Fibroblast of lung (primary cell): ENCODE results near the gene PDE2A.

Experiments used
- CTCF ChIP-seq, 2 donors: IDR thresholded peaks in 1 of 2; conservative IDR thresholded peaks in 1 of 2; 1 replicate in 1 of 2; 2 replicates in 1 of 2; pipeline ENCODE4 v1.5.1; 2011 to 2012; ENCODE audit warnings: low read length in 2 of 2, control low read depth in 1 of 2, inconsistent platforms in 1 of 2, low read depth in 1 of 2, mild to moderate bottlenecking in 1 of 2
- EZH2 ChIP-seq: IDR thresholded peaks from 2 replicates; pipeline ENCODE4 v1.5.1; 2012; ENCODE audit warnings: low read length, control low read depth, mild to moderate bottlenecking; ENCODE audit errors: missing control alignments

GRCh38 chr11:72722050-72722748 lies 48.0 kb upstream of the PDE2A start:
- TF ChIP-seq CTCF (conservative IDR thresholded peaks at IDR 0.05 in 1 of 2, IDR thresholded peaks at IDR 0.05 in 1 of 2; ENCODE audit: low read depth in 1 of 2, low read length in 2 of 2) (no peak), EZH2 (no peak)
